ENCODE results near the gene SYT13. TPM values are rescaled to one million over a fixed set of nuclear protein-coding genes. Genes with fewer than 3 reads are reported as not detected.

Gene SYT13
- total RNA-seq, 6 experiments from 2014 or later = 0.12 to 0.63 (median 0.44) TPM; not detected in 1

GRCh38 chr11:45208135-45208534 lies 78.0 kb downstream of the SYT13 start:
- intact Hi-C loops (cut with DNase I) = no loop called here
- H3K9me3 ChIP-seq = no peaks in the 10 kb centered on the region
- TF ChIP-seq POLR2A (IDR thresholded peaks at IDR 0.05) = no peak
- TF ChIP-seq CTCF (IDR thresholded peaks at IDR 0.05) = no peak
- H3K36me3 ChIP-seq = no peaks in the 10 kb centered on the region
- ATAC-seq = no peak
- H3K4me3 ChIP-seq = no peak overlapping the region
- no peaks in the 10 kb centered on the region for H3K27me3 ChIP-seq
- no peak overlapping the region for H3K27ac ChIP-seq
- WGBS (ENCODE audit: insufficient coverage, low coverage, low lambda C conversion rate, missing lambda C conversion rate) = 78% methylated on average over 5 of the region's 8 CpGs
- no peaks in the 10 kb centered on the region for H3K4me1 ChIP-seq
- DNase-seq = no peak

GRCh38 chr11:45205978-45206377 lies 80.2 kb downstream of the SYT13 start:
- ATAC-seq (no peak), DNase-seq (no peak)
- Histone ChIP-seq H3K9me3 (no peaks in the 10 kb centered on the region), H3K4me1 (no peaks in the 10 kb centered on the region), H3K27me3 (no peaks in the 10 kb centered on the region), H3K36me3 (no peaks in the 10 kb centered on the region), H3K27ac (no peak overlapping the region), H3K4me3 (no peak overlapping the region)
- no peak for TF ChIP-seq CTCF (IDR thresholded peaks at IDR 0.05)
- no peak for TF ChIP-seq POLR2A (IDR thresholded peaks at IDR 0.05)
- intact Hi-C loops (cut with DNase I) = no loop called here
- WGBS (ENCODE audit: insufficient coverage, low coverage, low lambda C conversion rate, missing lambda C conversion rate) = 80% methylated on average over 2 of the region's 7 CpGs

GRCh38 chr11:45204761-45205160 lies 81.4 kb downstream of the SYT13 start:
- DNase-seq (no peak), ATAC-seq (no peak)
- Histone ChIP-seq H3K27ac (no peak overlapping the region), H3K36me3 (no peaks in the 10 kb centered on the region), H3K27me3 (no peaks in the 10 kb centered on the region), H3K4me3 (no peak overlapping the region), H3K9me3 (no peaks in the 10 kb centered on the region), H3K4me1 (no peaks in the 10 kb centered on the region)
- no peak for TF ChIP-seq CTCF (IDR thresholded peaks at IDR 0.05)
- no peak for TF ChIP-seq POLR2A (IDR thresholded peaks at IDR 0.05)
- 100% methylated on average over 1 of the region's 8 CpGs for WGBS (ENCODE audit: insufficient coverage, low coverage, low lambda C conversion rate, missing lambda C conversion rate)
- intact Hi-C loops (cut with DNase I) = no loop called here

GRCh38 chr11:45193695-45194094 lies 92.4 kb downstream of the SYT13 start:
- H3K27ac ChIP-seq = no peak overlapping the region
- H3K27me3 ChIP-seq = no peaks in the 10 kb centered on the region
- H3K4me1 ChIP-seq = no peaks in the 10 kb centered on the region
- H3K4me3 ChIP-seq = no peak overlapping the region
- intact Hi-C loops (cut with DNase I) = no loop called here
- TF ChIP-seq POLR2A (IDR thresholded peaks at IDR 0.05) = no peak
- no peak for TF ChIP-seq CTCF (IDR thresholded peaks at IDR 0.05)
- H3K36me3 ChIP-seq = no peaks in the 10 kb centered on the region
- WGBS (ENCODE audit: insufficient coverage, low coverage, low lambda C conversion rate, missing lambda C conversion rate) = 94% methylated on average over 6 of the region's 6 CpGs
- no peak for ATAC-seq
- DNase-seq = no peak
- H3K9me3 ChIP-seq = no peaks in the 10 kb centered on the region

Other genes with a start within 250 kb of the SYT13 start
- 1 to 10 TPM; 1.4 to 4.1 (median 3.8) TPM for gene PRDM11, start 139.7 kb downstream of the SYT13 start, total RNA-seq